ENCODE measurements around the gene GRID1.

DNA sequence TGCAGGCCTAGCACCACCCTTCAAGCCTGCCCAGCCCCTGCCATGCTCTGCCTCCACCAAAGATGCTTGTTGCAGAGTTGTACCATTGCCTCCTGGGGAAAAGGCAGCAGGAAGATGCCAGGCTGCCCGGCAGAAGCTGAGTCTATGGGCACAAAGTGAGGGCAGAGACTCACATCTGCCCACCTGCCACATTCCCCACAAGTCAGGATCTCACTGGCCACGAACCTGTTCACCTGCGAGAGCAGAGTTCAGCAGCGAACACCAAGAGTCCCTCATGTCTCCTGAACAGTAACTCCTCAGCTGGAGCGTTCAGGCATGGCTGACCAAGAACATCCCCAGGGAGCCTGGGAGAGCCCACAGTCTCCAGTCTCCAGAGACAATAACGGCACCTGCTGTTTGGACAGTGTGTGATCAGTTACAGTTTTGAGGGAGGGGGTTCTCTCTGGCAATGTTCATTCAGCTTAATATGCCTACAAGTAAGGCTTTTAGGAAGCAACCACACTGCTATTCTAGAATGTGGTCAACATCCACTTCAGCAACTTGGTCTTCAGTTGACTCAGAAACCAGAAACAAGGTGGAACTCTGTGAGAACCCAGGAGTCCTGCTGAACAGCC, 78.5 kb downstream of the GRID1 start:
- TF ChIP-seq CTCF (conservative IDR thresholded peaks at IDR 0.05; ENCODE audit: low read depth, low read length) (no peak), EZH2phosphoT487 (IDR thresholded peaks at IDR 0.05; ENCODE audit: borderline replicate concordance, low read length) (no peak), EZH2 (IDR thresholded peaks at IDR 0.05; ENCODE audit: low read length, unreplicated experiment) (no peak)

Measured in PC-3 (cell line).